ENCODE data around the gene SBNO2.

SBNO2 gene

DNA sequence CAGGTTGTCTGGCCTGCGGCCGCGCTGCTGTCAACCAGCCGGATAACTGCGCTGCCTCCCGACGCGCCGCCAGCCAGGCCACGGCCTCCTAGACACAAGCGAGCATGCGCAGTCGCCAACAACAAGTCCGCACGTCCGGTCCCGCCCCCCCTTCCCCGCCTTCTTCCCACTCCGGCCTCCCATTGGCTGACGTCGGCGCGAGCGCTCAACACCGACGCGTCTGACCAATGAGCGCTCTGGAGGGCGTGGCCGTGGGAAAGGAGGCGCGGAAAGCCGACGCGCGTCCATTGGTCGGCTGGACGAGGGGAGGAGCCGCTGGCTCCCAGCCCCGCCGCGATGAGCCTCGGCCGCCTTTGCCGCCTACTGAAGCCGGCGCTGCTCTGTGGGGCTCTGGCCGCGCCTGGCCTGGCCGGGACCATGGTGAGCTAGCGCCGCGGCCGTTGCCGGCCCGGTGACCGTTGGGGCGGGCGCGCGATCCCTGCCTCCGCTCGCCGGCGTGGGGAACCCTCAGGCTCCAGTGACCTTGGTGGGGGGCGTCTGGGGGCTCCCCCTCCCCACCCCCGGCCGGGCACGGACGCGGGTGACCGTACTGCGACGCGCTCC is 70.3 kb downstream of the SBNO2 start, which contains the start of gene GPX4:
Gene GPX4 (plus strand): TSS at position 287 of the 603 bp plus-strand sequence. CDS start 50 bp downstream, at position 337.
- DNase-seq = peak; percentile 97

DNA sequence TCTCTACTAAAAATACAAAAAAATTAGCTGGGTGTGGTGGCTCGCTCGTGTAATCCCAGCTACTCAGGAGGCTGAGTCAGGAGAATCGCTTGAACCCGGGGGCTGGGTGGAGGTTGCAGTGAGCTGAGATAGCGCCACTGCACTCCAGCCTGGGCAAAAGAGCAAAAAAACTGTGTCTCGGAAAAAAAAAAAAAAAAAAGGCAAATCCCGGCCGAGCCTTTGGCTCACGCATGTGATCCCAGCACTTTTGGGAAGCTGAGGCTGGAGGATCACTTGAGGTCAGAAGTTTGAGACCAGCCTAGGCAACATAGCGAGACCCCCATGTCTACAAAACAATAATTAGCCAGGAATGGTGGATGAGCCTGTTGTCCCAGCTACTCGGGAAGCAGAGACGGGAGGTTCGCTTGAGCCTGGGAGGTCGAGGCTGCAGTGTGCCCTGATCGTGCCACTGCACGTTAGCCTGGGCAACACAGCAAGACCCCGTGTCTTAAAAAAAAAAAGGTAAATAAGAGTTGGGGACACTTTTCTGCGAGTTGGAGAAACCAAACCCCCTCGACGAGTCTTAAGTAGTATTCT is 70.8 kb downstream of the SBNO2 start:
- no peak for DNase-seq

DNA sequence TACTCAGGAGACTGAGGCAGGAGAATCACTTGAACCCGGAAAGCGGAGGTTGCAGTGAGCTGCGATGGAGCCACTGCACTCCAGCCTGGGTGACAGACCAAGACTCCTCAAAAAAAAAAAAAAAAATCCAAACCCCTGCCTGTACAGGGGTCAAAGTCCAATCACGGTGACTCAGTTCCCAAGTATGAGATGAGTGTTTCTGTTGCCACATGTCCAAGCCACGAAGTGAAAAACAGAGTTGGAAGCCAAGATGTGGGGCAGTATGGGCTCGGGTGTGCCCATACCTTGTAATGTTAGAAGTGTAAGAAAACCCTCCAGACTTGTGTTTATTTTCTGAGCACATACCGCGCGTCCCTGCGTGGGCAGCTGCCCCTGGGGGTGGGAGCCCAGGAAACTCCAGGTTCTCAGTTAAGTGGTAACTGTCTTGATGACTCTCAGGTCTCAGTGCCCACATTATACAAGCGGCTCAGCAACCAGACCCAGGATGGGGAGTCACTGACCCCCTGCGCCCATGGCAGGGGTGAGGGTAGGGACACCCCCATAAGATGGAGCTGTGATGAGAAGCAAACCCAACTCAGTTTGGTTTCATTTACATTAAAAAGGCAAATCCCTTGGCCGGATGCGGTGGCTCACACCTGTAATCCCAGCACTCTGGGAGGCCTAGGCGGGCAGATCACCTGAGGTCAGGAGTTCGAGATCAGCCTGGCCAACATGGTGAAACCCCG is 71.5 kb downstream of the SBNO2 start:
- peak; percentile 59 to 66 for DNase-seq

DNA sequence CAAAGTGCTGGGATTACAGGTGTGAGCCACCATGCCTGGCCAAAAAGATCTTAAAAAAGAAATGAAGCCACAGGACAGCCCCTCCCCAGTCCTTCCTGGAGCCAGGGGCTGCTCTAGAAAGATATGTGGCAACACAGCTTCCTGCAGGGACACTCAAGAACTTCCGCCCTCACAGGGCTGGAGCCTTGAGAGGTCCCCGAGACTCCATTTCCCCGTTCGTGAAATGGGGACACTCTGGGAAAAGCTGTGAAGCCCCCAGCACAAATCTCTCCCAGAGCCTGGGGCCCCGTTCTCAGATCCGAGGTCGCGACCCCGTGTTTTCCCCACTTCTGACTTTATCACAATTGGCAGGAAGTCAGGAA is 72.8 kb downstream of the SBNO2 start:
- DNase-seq = no peak

DNA sequence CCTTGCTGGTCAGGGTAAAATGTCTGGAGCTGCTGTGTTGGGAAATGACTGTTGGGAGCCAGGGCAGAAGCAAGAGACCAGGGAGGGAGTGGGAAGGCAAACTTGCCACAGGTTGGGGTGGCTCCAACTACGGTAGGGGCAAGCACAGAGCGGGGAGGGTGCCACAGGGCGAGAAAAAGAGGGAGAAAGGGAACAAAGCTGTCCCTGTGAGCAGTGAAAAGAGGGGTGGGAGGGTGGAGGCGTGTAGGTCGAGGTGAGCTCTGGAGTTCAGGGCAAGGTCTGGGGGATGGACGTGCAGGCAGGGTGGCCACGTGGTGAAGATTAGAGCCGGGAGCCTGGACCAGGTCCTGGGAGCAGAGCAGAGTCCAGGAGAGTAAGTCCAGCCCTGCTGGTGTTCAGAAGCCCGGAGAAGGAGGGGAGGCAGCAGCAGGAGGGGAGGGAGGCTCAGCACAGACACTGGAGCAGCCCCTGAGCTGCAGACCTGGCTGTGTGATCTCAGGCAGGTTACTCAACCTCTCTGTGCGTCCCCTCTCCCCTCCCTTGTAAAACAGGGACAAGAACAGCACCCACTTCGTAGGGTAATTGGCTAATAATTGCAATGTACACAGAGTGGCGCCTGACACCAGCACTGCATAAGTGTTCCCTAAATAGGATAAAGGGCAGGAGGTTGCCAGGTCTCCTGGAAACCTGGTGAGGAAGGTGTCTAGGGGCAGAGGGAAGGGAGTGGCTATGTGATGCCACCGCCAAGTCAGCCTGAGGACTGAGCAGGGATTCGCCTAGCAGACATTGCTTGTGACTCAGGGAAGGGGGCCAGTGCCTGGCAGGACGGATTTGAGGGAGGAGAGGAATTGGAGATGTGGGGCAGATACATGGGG is 75.7 kb downstream of the SBNO2 start:
- DNase-seq = no peak

DNA sequence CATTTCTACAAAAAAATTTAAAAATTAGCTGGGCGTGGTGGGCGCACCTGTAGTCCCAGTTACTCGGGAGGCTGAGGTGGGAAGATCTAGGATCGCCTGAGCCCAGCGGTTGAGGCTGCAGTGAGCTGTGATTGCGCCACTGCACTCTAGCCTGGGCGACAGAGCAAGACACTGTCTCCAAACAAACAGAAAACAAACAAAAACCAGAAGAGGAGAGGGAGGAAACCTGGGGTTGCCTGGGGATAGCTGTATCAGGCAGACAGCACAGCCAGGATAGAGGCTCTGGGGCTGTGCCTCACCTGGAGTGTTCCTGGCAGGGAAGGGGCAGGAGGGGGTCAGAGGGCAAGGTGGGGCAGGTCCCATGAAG is 76.3 kb downstream of the SBNO2 start:
- no peak for DNase-seq

DNA sequence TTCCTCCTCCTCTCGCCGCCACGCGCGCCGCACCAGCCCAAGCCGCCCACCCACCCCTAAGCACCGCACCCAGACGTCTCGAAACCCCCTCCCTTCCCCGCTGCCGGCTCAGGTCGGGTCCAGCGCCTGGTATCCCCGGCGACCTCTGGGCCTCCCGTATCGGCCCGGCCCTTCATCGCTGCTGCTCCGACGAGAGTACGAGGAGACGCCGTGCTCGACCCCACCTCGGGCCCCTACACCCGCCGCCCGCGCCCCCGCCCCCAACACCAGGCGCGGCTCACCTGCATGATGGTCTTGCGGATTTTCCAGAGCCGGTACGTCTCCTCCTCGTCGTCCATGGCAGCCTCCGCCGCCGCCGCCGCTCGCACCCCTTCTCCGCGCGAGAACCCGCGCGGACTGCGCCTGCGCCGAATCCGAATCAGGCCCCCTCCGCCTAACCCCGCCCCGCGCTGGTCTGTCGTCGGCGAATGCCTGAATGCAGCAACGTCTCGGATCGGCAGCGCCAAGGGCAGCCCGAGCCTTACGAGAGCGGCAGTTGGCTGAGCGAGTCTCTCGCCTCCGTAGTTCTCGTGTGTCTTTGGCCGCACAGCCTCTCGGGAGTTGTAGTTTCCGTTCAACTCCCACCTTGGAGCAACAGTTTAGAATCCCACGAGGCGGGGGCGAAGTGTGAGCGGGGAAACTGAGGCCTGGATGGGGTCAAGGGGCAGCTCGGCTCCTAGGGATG is 78.9 kb downstream of the SBNO2 start, which contains the start of gene POLR2E:
Gene POLR2E (minus strand): TSS at position 398 of the 724 bp plus-strand sequence. CDS start 60 bp downstream, at position 338.
- DNase-seq = peak; percentile 99

DNA sequence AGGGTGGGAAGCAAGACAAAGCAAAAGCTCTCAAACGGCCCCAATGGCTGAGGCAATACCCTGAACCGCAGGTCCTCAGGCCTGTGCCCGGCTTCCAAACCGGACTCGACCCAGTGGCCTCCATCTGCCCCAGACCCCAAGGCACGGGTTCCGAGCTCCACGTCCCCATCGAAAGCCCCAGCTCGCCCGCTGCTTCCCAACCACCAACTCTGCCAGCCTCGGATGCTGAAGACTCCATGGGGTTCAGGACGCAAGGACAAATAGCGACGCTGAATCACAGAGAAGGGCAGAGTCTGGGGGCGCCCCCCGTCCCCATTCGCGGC is 79.5 kb downstream of the SBNO2 start:
- DNase-seq = no peak

DNA sequence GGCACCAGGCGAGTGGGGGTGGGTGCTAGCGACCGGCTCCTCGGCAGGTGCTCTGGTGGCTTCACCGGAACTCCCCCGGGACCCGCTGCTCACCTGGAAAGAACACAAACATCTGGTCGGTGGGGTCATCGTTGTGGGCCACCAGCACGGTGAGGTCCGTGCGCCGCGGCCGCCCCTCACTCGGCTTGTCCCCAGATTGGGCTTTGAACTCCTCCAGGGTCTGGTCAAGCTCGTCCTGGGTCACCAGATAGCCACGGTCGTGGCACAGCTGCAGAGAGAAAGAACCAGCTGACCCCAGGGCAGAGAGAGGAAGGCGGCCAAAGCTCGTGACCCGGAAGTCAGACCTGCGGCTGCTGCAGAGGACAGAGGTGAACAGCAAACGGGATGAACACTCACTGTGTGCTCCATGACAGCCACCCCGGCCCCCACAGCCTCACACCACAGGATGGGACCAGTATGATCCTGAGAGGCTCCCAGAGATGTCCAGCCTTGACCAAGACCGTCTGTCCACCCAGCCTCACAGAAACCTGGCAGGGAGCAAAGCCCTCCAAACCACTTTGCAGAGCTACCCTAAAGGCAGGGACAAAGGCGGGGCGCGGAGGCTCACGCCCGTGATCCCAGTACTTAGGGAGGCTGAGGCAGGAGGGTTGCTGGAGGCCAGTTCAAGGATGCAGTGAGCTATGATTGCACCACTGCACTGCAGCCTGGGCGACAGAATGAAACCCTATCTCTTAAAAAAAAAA is 80.1 kb downstream of the SBNO2 start:
- no peak for DNase-seq

DNA sequence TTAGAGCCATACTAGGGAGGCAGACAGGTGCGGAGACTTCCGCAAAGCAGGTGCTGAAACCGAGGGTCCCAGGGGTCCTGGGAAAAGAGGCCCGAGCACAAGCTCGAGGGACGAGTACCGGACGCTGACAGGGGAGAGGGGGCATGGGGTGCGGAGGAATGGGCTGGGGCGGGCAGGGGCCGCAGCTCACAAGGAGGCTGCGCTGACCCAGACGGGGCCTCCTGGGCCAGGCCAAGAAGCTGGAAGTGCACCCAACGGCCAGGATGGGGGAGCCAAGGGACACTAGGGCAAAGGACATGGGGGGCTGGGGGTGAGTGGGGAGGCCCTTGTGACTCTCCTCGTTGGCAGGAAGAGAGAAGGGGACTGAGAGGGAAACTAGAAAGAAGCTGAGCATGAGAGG is 80.7 kb downstream of the SBNO2 start:
- no peak for DNase-seq

DNA sequence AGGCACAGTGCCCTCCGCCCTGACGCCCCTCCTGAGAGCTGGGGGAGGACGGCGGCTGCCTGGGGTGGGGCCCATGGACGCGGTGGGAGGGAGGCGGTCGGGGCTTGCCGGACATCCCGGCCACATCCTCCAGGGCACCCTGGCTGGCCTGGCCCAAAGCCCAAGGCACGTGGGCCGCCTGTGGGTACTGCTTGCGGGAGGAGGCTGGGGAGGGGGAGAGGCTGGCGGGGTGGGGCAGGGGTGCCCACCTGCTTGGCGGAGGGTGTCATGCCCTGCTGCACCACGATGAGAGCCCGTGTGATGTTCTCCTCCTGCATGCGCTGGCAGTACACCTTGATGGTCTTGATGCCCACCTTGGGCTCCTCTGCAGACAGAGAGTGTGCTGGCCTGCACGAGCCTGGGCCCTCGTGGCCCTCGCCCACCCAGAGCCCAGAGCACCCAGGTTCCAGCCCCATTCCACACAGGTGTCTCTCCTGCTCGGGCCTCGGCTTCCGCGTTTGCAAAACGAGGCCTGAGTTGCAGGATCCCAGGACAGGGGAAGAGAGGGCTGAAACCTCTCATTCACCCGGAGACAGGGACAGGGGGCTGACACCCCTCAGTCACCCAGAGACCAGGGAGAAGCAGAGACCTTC is 82.4 kb downstream of the SBNO2 start:
- DNase-seq = no peak

DNA sequence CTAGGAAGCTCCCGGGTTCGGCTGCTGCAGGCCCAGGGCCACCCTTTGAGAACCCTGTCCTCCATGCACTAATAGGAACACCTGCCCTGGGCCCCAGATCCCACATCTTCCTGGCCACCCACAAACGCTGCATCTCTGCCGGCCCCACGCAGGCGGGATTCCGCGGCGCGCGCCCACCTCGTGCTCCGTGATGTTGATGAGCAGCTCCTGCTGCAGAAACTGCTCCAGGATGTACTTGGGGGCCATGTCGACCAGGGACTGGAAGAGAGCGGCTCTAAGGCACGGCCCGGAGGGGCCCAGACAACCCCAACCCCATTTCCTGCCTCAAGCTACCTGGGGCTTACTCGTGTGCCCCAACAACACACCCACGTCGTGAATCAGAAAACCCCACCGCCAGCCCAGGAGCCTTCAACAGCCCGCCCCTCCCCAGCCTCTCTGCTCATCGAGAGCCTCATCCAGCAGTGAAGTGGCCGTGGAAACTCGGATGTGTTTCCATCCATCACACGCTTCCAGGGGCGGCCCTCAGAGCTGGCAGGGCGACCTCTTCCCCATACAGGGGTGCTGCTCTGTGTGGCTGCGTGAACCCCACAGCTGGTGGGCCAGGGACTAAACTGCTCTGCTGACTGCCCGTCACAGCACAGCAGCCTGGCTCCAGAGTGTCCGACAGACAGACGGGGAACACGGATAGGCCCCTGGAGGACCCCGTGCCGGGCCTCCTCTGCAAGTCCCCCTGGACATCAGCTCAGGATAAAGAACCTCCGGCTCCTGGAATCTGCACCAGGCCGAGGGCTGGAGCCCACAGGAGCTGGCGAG is 83.1 kb downstream of the SBNO2 start:
- DNase-seq = no peak

DNA sequence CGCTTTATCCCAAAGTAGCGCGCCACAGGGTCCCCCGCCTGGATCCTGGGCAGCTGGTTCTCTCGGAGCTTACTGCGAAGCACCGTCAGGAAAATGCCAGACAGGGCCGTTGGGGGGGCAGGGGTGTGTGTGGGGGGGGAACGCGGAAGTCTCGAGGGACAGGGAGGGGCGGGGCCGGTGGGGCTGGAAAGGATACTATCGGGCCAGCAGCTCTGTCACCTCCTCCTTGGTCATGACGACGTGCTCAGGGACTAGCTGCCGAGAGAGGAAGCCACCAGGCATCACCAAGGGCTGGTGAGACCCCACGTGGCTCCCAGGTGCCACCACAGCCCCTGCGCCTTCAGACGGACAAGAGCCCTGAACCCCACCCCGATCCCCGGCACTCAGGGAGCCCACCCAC is 84.2 kb downstream of the SBNO2 start:
- DNase-seq = no peak

DNA sequence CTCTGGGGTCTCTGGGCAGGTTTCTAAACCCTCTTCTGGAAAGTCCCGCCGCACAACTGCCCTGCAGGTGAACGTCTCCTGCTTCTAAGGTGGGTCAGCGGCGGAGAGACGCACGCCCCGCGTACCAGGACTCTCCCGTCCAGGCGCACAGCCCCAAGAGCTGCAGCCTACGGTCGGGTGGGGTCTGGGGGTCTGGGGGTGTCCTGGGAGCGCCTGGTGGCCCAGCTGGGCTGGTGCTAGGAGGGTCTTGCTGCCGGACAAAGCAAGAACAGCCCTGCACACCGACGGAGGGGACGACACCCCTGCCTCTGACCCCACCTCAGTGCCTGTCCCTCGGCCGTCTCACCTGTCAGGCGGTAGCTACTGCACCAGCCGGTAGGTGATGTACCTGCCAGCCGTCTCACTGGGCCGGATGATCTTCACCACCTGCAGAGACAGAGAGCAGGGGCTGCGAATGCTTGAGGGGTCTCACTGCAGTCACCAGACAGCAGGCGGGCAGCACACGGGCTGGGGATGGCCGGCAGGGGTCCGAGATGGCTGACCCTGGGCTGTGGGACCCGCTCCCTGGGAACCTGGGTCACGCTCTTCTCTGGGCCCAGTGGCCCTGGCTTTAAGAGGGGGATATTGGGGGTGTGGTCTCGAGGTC is 84.8 kb downstream of the SBNO2 start:
- no peak for DNase-seq

DNA sequence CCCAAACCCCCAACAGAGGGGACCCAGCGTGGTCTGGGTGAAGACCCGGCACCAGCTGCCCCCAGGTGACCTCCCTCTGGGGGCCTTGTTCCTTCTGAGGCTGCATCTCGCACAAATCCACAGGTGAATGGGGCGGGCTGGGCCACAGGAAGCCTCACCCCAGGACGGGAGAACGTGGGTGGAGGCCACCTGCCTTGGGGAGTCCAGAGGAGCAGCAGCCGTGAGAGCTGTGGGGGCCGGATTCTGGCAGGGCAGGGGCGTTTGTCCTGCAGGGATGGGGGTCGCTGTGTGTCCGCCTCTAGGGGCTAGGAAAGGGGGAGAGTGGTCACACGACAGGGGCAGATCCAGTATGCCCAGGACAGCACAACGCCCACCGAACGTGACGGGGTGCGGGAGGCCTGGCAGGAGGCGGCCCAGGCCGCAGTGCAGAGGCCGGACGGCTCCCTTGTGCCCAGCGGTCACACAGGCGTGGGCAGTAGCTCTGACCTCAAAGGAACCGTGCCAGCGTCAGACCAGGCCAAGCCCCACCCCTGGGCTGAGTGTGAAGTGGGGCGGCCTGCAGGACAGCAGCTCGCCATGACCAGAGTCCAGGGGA is 85.6 kb downstream of the SBNO2 start:
- DNase-seq = no peak

DNA sequence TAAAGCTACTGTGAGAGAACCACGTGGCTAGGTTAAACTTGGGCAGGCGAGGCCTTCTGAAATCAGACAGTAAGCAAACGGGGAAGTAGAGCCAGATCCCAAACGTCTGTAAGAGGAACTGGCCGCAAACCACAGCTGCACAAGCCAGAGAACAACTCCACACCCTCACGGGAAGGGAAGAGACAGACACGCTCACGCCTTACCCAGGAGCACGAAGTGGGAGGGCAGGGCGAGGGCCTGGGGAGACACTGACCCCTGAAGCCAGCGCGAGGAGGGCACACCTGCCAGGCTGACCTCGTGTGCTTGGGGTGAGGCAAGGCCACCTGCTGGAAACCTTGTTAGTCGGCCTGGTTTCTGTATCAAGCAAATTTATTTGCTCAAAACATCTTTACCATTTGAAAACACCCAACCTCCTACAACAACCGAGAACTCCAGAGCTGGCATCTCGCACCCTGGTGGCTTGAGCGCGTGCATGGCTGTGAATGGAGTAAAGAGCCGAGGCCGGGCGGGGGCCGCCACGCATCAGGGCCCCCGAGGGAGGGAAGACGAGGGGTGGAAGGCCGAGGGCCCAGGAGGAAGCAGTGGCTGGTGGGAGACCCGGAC is 86.2 kb downstream of the SBNO2 start:
- DNase-seq = no peak

DNA sequence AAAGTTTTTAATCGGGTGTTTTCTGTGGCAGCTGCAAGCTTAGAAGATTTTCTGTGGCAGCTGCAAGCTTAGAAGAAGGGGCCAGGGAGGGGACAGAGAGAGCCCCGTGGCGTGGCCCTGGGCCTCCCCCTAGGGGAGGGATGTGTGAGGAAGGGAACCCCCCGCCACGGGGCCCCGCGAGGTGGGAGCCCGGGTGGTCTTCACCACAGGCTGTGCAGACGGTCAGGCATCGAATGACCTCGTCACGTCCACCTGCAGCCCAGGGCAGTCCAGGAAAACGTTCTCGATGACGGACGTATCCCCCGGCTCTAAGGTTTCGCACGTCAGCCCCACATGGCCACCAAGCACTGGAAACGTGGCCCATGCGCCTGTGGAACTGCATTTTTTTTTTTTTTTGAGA is 87.5 kb downstream of the SBNO2 start:
- DNase-seq = no peak

DNA sequence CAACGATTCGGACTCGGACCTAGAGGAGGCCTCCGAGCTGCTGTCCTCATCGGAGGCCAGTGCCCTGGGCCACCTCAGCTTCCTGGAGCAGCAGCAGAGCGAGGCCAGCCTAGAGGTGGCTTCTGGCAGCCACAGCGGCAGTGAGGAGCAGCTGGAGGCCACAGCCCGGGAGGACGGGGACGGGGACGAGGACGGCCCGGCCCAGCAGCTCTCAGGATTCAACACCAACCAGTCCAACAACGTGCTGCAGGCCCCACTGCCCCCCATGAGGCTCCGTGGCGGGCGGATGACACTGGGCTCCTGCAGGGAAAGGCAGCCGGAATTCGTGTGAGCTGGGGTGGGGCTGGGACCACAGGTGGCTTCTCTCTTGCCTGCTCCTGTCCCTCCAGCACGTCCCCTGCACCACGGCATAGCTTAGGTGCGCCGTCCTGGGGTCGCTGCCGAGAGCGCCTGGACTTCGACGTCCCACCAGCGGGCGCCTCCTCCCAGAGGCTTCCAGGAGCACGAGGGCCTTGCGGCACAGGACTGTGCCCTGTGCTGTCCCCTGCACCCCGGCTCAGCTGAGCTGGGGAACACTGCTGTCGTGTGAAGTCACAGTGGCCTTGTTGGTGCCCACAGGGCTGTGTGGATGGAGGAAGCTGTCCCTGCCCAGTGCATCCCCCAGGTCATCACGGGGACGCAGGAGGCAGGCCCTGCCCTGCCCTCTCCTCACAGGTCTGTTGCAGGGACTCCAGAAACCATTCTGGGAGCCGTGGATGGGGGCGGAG is 88.2 kb downstream of the SBNO2 start:
- DNase-seq = no peak
